Calu3 (cell line): Measurements from ENCODE around the gene FREM1. TPM values are rescaled to one million over a fixed set of nuclear protein-coding genes. Genes with fewer than 3 reads are reported as not detected.
"Not testable (repeated sequence)": the region's sequence is repeated elsewhere in the genome, so short reads cannot be mapped to it uniquely, and the experiment has no call there.

Experiments used
- BruUV-seq: library from RNA; stranded (reverse); fragments of 400-500 nt; replicated peaks from 2 replicates; lab custom pipeline; 2021; lab: Mats Ljungman, UMichigan
- CTCF ChIA-PET: fragments of 300-600 bp; sonication (Branson Sonifier 250); formaldehyde crosslinking; loops from one replicate; lab custom pipeline; 2022; ENCODE audit warnings: antibody characterized with exemption; lab: Charles Lee
- DNase-seq: peaks from one replicate; pipeline ENCODE4 v3.0.0; 2022
- H3K27ac Mint-ChIP-seq: one replicate; pipeline ENCODE4 v1.8.0; 2022; ENCODE audit warnings: mixed read lengths; ENCODE audit not compliant: unreplicated experiment
- H3K27me3 Mint-ChIP-seq: one replicate; pipeline ENCODE4 v1.8.0; 2022; ENCODE audit warnings: mixed read lengths; ENCODE audit not compliant: unreplicated experiment
- H3K36me3 Mint-ChIP-seq: one replicate; pipeline ENCODE4 v1.8.0; 2022; ENCODE audit warnings: mild to moderate bottlenecking, moderate library complexity, mixed read lengths; ENCODE audit not compliant: insufficient read depth, unreplicated experiment
- H3K4me1 Mint-ChIP-seq: one replicate; pipeline ENCODE4 v1.8.0; 2022; ENCODE audit warnings: mild to moderate bottlenecking, low read depth, mixed read lengths; ENCODE audit not compliant: unreplicated experiment
- H3K4me3 Mint-ChIP-seq: one replicate; pipeline ENCODE4 v1.8.0; 2022; ENCODE audit warnings: mild to moderate bottlenecking, low read depth, moderate library complexity, mixed read lengths; ENCODE audit not compliant: unreplicated experiment
- H3K9me3 Mint-ChIP-seq: one replicate; pipeline ENCODE4 v1.8.0; 2022; ENCODE audit warnings: low read depth, mixed read lengths; ENCODE audit not compliant: unreplicated experiment
- intact Hi-C: fragments of 100-400 bp; cut with micrococcal nuclease; formaldehyde crosslinking; loops from one replicate; pipeline ENCODE4 v1.10.0; 2022; ENCODE audit not compliant: unreplicated experiment
- total RNA-seq: library from RNA; stranded (reverse); gene quantifications from 2 replicates; pipeline ENCODE4 v1.2.3, GENCODE V29; 2022
- TF ChIP-seq, protein P1 (sequence below): fragments of 200-600 bp; IDR thresholded peaks from one replicate; pipeline ENCODE4 v1.8.0; 2022; ENCODE audit warnings: antibody characterized with exemption; ENCODE audit not compliant: unreplicated experiment

The FREM1 gene
- total RNA-seq, 1 experiment from 2014 or later = not detected

DNA sequence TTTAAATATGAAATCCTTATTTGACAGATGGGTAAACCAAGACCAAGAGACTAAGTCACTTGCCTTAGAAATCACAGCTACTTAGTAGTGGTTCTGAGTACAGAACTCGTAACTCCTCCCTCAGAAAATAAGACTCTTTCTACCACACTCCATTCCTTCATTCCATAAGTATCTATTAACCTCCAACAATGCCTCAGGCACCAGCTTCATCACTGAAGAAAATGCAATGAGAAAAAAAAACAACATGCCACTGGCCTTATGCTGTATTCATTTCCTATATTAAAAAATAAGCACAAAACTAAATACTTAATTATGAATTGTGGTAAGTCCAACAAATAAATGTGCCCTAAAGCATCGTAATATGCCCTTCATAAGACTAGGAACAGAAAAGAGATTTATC lies 13.5 kb upstream of the FREM1 start:
- Mint-ChIP-seq H3K27ac (no peak overlapping the region), H3K27me3 (peaks cover 19% of the 10 kb centered on the region), H3K4me1 (no peaks in the 10 kb centered on the region), H3K4me3 (no peak overlapping the region), H3K36me3 (no peaks in the 10 kb centered on the region), H3K9me3 (no peaks in the 10 kb centered on the region)
- intact Hi-C loops = no loop called here
- no TSS peak for BruUV-seq
- DNase-seq = no peak
- TF ChIP-seq, protein P1, sequence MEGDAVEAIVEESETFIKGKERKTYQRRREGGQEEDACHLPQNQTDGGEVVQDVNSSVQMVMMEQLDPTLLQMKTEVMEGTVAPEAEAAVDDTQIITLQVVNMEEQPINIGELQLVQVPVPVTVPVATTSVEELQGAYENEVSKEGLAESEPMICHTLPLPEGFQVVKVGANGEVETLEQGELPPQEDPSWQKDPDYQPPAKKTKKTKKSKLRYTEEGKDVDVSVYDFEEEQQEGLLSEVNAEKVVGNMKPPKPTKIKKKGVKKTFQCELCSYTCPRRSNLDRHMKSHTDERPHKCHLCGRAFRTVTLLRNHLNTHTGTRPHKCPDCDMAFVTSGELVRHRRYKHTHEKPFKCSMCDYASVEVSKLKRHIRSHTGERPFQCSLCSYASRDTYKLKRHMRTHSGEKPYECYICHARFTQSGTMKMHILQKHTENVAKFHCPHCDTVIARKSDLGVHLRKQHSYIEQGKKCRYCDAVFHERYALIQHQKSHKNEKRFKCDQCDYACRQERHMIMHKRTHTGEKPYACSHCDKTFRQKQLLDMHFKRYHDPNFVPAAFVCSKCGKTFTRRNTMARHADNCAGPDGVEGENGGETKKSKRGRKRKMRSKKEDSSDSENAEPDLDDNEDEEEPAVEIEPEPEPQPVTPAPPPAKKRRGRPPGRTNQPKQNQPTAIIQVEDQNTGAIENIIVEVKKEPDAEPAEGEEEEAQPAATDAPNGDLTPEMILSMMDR = no peak
- CTCF ChIA-PET = no interaction called here

- H3K27ac Mint-ChIP-seq, H3K9me3 Mint-ChIP-seq, H3K4me1 Mint-ChIP-seq, H3K27me3 Mint-ChIP-seq, intact Hi-C loops, H3K36me3 Mint-ChIP-seq, DNase-seq, CTCF ChIA-PET, H3K4me3 Mint-ChIP-seq, BruUV-seq: not testable (repeated sequence)
These were observed 10.6 kb upstream of the FREM1 start for GRCh38 chr9:14920805-14921204.

GRCh38 chr9:14913366-14913765 lies 3.1 kb upstream of the FREM1 start:
- no peak overlapping the region for H3K4me3 Mint-ChIP-seq
- no peak for DNase-seq
- no TSS peak for BruUV-seq
- TF ChIP-seq, protein P1 = no peak
- H3K27ac Mint-ChIP-seq = no peak overlapping the region
- H3K36me3 Mint-ChIP-seq = no peaks in the 10 kb centered on the region
- CTCF ChIA-PET = no interaction called here
- H3K9me3 Mint-ChIP-seq = no peaks in the 10 kb centered on the region
- intact Hi-C loops = no loop called here
- no peaks in the 10 kb centered on the region for H3K4me1 Mint-ChIP-seq
- H3K27me3 Mint-ChIP-seq = no peaks in the 10 kb centered on the region

- Mint-ChIP-seq H3K27ac (no peak overlapping the region), H3K36me3 (no peaks in the 10 kb centered on the region), H3K9me3 (no peaks in the 10 kb centered on the region), H3K4me1 (no peaks in the 10 kb centered on the region), H3K27me3 (no peaks in the 10 kb centered on the region), H3K4me3 (no peak overlapping the region)
- no TSS peak for BruUV-seq
- CTCF ChIA-PET = no interaction called here
- TF ChIP-seq, protein P1 = no peak
- no peak for DNase-seq
- intact Hi-C loops = no loop called here
These were observed 2.6 kb upstream of the FREM1 start for GRCh38 chr9:14912859-14913258.

DNA sequence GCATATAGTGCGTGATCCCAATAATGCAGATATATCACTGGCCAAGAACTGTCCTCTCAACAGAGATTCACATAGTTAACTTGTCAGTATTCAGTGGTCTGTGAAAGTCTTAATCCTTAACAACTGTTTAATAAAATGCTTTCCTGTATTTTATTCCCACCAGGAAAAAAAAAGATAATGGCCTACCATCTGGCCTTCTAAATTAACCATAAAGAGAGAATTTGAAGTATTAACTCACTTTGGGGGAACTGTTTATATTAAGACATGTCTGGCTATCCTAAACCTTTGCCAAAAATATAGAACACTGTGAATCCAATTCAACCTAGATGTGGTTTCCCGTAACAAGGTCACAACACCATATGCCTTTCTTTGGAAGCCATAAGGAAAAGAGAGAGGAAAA lies 818 bp upstream of the FREM1 start:
- CTCF ChIA-PET = no interaction called here

More for the DNA sequence above, 818 bp upstream of the FREM1 start:
- Mint-ChIP-seq H3K9me3 (no peaks in the 10 kb centered on the region), H3K27me3 (no peaks in the 10 kb centered on the region), H3K27ac (no peak overlapping the region), H3K4me3 (no peak overlapping the region), H3K36me3 (no peaks in the 10 kb centered on the region), H3K4me1 (no peaks in the 10 kb centered on the region)
- TF ChIP-seq, protein P1 = no peak
- no peak for DNase-seq
- no TSS peak for BruUV-seq
- intact Hi-C loops = no loop called here
